ENCODE measurements around the gene MAP7D1.
"Not testable (repeated sequence)": the region's sequence is repeated elsewhere in the genome, so short reads cannot be mapped to it uniquely, and the experiment has no call there.

MAP7D1 gene

DNA sequence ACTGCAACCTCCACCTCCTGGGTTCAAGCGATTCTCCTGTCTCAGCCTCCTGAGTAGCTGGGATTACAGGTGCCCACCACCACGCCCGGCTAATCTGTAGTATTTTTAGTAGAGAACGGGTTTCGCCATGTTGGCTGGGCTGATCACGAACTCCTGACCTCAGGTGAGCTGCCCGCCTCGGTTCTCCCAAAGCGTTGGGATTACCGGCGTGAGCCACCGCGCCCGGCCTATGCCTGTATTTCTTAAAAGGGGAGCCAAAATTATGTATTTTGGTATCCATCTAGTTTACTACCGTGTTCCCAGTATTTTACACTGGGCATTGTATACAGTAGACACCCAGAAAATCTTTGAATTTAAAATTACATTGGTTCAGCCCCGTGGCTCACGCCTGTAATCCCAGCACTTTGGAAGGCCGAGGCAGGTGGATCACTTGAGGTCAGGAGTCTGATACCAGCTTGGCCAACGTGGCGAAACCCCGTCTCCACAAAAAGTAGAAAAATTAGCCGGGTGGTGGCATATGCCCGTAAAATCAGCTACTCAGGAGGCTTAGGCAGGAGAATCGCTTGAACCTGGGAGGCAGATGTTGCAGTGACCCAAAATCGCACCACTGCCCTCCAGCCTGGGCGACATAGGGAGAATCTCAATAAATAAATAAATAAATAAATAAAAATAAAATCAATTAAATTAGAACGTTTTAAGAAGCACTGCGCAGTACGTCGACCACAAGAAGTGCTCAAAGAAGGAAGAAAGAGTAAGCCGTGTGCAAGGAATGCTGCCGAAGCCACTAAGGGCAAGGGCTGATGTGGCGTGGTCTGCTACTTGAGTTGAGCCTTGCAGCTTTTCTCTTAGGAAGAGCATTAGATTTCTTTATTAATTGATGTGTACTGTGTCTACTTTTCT is 66.8 kb downstream of the MAP7D1 start:
- DNase-seq (ENCODE audit: low spot score): no peak
- TF ChIP-seq, protein P1, sequence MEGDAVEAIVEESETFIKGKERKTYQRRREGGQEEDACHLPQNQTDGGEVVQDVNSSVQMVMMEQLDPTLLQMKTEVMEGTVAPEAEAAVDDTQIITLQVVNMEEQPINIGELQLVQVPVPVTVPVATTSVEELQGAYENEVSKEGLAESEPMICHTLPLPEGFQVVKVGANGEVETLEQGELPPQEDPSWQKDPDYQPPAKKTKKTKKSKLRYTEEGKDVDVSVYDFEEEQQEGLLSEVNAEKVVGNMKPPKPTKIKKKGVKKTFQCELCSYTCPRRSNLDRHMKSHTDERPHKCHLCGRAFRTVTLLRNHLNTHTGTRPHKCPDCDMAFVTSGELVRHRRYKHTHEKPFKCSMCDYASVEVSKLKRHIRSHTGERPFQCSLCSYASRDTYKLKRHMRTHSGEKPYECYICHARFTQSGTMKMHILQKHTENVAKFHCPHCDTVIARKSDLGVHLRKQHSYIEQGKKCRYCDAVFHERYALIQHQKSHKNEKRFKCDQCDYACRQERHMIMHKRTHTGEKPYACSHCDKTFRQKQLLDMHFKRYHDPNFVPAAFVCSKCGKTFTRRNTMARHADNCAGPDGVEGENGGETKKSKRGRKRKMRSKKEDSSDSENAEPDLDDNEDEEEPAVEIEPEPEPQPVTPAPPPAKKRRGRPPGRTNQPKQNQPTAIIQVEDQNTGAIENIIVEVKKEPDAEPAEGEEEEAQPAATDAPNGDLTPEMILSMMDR (IDR thresholded peaks at IDR 0.05; ENCODE audit: extremely low read depth, insufficient read depth, missing control alignments): no peak
- in situ Hi-C loops (cut with MboI; ENCODE audit: low pct_unique_long_range_greater_than_20kb, low sequenced_read_pairs, unreplicated experiment): no loop called here

DNA sequence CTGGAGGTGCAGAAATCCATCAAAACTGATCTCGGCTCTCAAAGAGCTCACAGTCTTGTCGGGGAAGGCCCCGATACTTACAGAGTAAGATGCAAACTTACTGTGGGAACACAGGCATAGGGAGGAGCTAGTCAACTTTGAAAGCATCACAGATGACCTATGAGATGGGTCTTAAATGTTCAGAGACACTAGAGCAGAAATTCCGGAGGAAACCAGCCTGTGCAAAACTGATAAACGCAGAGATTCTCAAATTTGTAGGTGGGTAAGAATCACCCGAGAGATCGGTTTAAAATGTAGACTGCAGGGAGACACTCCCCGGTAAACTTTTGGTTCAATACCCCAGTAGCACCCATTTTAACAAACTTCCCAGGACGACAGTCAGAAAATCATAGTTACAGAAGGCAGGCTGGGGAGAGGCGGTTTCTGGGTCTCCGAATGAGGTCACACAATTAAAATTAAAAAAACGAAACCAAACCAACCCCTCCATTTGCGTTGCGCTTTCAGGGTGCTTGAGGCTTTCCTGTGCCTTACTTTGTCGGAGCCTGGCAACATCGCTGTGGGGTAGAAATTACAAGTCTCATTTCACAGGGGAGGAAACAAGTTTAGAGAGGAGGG is 67.5 kb downstream of the MAP7D1 start:
- TF ChIP-seq, protein P1 (IDR thresholded peaks at IDR 0.05; ENCODE audit: extremely low read depth, insufficient read depth, missing control alignments): no peak
- in situ Hi-C loops (cut with MboI; ENCODE audit: low pct_unique_long_range_greater_than_20kb, low sequenced_read_pairs, unreplicated experiment): no loop called here
- DNase-seq (ENCODE audit: low spot score): peak; percentile 74

DNA sequence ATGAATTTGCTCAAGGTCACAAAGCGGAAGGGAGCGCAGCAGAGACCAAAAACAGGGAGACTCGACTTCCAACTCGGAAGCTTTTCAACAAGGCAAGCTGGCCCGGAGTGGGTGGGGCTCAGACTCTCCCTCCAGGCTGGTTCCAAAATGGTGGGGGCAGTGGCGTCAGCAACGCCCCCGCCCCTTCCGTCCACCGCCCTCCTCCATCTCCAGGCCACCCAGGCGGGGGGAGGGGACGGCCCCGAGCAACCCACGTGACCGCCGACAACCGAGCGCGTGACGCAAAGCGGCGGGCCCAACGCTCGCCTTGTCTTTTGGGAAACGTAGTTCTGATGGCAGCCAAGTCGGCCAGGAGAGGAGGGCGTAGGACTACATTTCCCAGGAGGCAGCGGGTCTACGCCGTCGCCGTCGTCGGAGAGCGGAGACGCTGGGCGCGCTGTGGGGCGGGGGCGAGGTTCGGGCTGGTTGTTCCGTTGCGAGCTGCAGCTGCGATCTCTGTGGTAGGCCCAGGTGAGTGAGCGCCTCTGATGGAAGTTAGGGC is 68.1 kb downstream of the MAP7D1 start, which contains the start of gene THRAP3:
Gene THRAP3, plus strand, starts transcription at position 448 of the 541 bp plus-strand sequence. CDS start 58,121 bp downstream, outside the sequence.
- TF ChIP-seq, protein P1 (IDR thresholded peaks at IDR 0.05; ENCODE audit: extremely low read depth, insufficient read depth, missing control alignments): no peak
- in situ Hi-C loops (cut with MboI; ENCODE audit: low pct_unique_long_range_greater_than_20kb, low sequenced_read_pairs, unreplicated experiment): no loop called here

DNA sequence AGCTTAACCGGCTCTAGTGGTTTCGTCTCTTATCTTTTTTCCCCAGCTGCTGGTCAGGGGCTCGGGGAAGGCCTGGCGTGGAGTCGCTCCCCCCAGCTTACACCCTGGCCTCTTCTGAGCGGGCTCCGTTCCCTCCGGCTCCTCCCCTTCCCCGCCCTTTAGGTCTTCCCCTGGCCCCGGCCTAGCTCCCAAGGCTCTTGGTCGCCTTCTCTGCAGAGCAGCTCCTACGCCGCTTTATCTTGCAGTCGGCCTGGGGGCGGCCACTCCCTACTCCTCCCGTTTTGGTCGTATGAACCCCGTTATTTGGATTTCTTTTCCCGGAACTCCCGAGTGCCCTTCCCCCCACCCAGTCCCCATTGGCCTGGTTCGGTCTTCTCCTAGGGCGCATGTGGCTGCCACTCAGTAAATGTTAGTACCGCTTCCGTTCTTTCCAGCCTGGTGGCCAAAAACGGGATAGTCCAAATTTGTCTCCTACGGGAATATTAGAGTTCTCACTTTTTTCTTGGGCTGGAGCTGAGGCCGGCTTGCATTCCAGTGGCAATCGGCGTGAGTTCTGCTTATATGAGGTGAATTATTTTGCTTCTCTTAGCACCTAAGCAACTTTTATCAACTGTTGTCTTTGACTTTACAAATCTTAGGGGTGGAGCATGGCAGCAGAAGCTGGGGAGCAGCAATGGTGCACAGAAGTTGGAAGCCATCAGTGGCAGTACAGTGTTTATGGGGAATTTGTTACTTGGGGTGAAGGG is 68.8 kb downstream of the MAP7D1 start:
- TF ChIP-seq, protein P1 (IDR thresholded peaks at IDR 0.05; ENCODE audit: extremely low read depth, insufficient read depth, missing control alignments): no peak
- DNase-seq (ENCODE audit: low spot score): peak; percentile 84
- in situ Hi-C loops (cut with MboI; ENCODE audit: low pct_unique_long_range_greater_than_20kb, low sequenced_read_pairs, unreplicated experiment): no loop called here

More for the DNA sequence above, 68.1 kb downstream of the MAP7D1 start, which contains the start of gene THRAP3:
- peak; percentile 95 for DNase-seq (ENCODE audit: low spot score)

DNA sequence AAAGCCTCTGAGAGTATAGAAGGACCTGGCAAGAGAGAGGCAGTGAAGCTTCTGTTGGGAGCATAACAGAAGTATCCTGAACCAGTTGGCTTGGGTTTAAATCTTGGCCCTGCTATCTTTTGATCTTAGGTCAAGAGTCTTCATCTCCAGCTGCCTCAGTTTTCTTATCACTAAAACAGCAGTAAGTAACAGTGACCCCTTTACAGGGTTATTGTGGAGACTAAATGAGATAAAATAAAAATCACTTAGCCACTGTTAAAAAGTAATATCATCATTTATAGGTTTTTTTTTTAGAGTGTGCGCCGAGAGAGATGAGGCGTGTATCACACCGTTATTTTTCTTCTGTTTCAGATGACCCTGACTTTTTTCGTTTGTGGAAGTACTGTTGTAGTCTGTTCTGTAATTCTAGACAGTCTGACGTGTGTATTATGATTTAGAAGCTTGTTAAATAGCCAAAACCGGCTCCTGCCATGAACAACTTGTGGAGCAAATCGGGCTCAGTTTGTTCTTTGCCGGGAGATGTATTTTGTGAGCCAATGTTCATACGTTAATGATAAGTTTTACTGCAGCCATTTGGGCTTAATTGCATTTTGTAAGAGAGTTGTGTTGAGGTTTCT is 69.4 kb downstream of the MAP7D1 start:
- no peak for DNase-seq (ENCODE audit: low spot score)
- in situ Hi-C loops (cut with MboI; ENCODE audit: low pct_unique_long_range_greater_than_20kb, low sequenced_read_pairs, unreplicated experiment): no loop called here
- TF ChIP-seq, protein P1 (IDR thresholded peaks at IDR 0.05; ENCODE audit: extremely low read depth, insufficient read depth, missing control alignments): no peak

DNA sequence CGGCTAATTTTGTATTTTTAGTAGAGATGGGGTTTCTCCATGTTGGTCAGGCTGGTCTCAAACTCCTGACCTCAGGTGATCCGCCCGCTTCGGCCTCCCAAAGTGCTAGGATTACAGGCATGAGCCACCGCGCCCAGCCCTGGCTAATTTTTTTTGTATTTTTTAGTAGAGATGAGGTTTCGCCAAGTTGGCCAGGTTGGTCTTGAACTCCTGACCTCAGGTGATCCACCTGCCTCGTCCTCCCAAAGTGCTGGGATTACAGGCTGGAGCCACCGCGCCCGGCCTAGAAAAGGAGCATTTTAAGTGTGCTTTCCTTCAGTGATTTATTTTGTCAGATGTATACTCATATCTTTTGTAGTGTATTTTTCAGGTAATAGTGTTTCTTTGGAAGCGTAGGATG is 74.3 kb downstream of the MAP7D1 start:
- in situ Hi-C loops (cut with MboI; ENCODE audit: low pct_unique_long_range_greater_than_20kb, low sequenced_read_pairs, unreplicated experiment): not testable (repeated sequence)

More for the DNA sequence above, 74.3 kb downstream of the MAP7D1 start:
- not testable (repeated sequence) for DNase-seq (ENCODE audit: low spot score)

All from GM13977 (cell line).